Measurements from ENCODE around the gene STUM.
"Not testable (repeated sequence)": the region's sequence is repeated elsewhere in the genome, so short reads cannot be mapped to it uniquely, and the experiment has no call there.

STUM gene

GRCh38 chr1:226603858-226604559, 55.4 kb downstream of the STUM start:
- DNase-seq (ENCODE audit: low read depth): no peak

- DNase-seq (ENCODE audit: low read depth): no peak
These were observed 56.2 kb downstream of the STUM start for GRCh38 chr1:226604560-226605317.

- DNase-seq (ENCODE audit: low read depth): no peak
These were observed 56.9 kb downstream of the STUM start for GRCh38 chr1:226605318-226605950.

- no peak for DNase-seq (ENCODE audit: low read depth)
These were observed 58.0 kb downstream of the STUM start for GRCh38 chr1:226606311-226607267.

GRCh38 chr1:226607268-226607660, 58.7 kb downstream of the STUM start:
- no peak for DNase-seq (ENCODE audit: low read depth)

- DNase-seq (ENCODE audit: low read depth): no peak
These were observed 59.3 kb downstream of the STUM start for GRCh38 chr1:226607821-226608220.

- peak; percentile 54 for DNase-seq (ENCODE audit: low read depth)
These were observed 60.3 kb downstream of the STUM start for GRCh38 chr1:226608699-226609505.

GRCh38 chr1:226609836-226610455, 61.4 kb downstream of the STUM start:
- no peak for DNase-seq (ENCODE audit: low read depth)

- DNase-seq (ENCODE audit: low read depth): no peak
These were observed 62.1 kb downstream of the STUM start for GRCh38 chr1:226610671-226611070.

- DNase-seq (ENCODE audit: low read depth): no peak
These were observed 62.7 kb downstream of the STUM start for GRCh38 chr1:226611301-226611700.

- not testable (repeated sequence) for DNase-seq (ENCODE audit: low read depth)
These were observed 63.4 kb downstream of the STUM start for GRCh38 chr1:226611980-226612379.

- no peak for DNase-seq (ENCODE audit: low read depth)
These were observed 67.3 kb downstream of the STUM start for GRCh38 chr1:226615876-226616275.

- no peak for DNase-seq (ENCODE audit: low read depth)
These were observed 68.1 kb downstream of the STUM start for GRCh38 chr1:226616636-226617035.

- DNase-seq (ENCODE audit: low read depth): no peak
These were observed 68.5 kb downstream of the STUM start for GRCh38 chr1:226617109-226617508.

- DNase-seq (ENCODE audit: low read depth): not testable (repeated sequence)
These were observed 69.2 kb downstream of the STUM start for GRCh38 chr1:226617719-226618118.

- DNase-seq (ENCODE audit: low read depth): no peak
These were observed 69.8 kb downstream of the STUM start for GRCh38 chr1:226618380-226618779.

- no peak for DNase-seq (ENCODE audit: low read depth)
These were observed 70.5 kb downstream of the STUM start for GRCh38 chr1:226619031-226619430.

GRCh38 chr1:226622012-226622411, 73.4 kb downstream of the STUM start:
- no peak for DNase-seq (ENCODE audit: low read depth)

GRCh38 chr1:226624526-226624925, 76.0 kb downstream of the STUM start:
- no peak for DNase-seq (ENCODE audit: low read depth)

GRCh38 chr1:226625326-226625725, 76.8 kb downstream of the STUM start:
- DNase-seq (ENCODE audit: low read depth): no peak
